Measurements from ENCODE around the gene SMCP.

The SMCP gene

GRCh38 chr1:152917794-152918193, 39.7 kb downstream of the SMCP start:
- peak; percentile 40 for TF ChIP-seq CTCF (IDR thresholded peaks at IDR 0.05; ENCODE audit: insufficient read depth, missing control alignments)
- no peak for DNase-seq (ENCODE audit: insufficient read length, low spot score)
- no peak for FAIRE-seq

- no peak for TF ChIP-seq CTCF (IDR thresholded peaks at IDR 0.05; ENCODE audit: insufficient read depth, missing control alignments)
- DNase-seq (ENCODE audit: insufficient read length, low spot score), result no peak
- no peak for FAIRE-seq
Measured at GRCh38 chr1:152919071-152919470, 40.9 kb downstream of the SMCP start.

GRCh38 chr1:152924191-152924590, 46.1 kb downstream of the SMCP start:
- no peak for FAIRE-seq
- TF ChIP-seq CTCF (IDR thresholded peaks at IDR 0.05; ENCODE audit: insufficient read depth, missing control alignments), result no peak
- DNase-seq (ENCODE audit: insufficient read length, low spot score), result no peak

- DNase-seq (ENCODE audit: insufficient read length, low spot score) (no peak), FAIRE-seq (no peak)
- TF ChIP-seq CTCF (IDR thresholded peaks at IDR 0.05; ENCODE audit: insufficient read depth, missing control alignments), result peak; percentile 31
Measured at GRCh38 chr1:152926091-152926490, 48.0 kb downstream of the SMCP start.

- DNase-seq (ENCODE audit: insufficient read length, low spot score) (no peak), FAIRE-seq (no peak)
- TF ChIP-seq CTCF (IDR thresholded peaks at IDR 0.05; ENCODE audit: insufficient read depth, missing control alignments), result no peak
Measured at GRCh38 chr1:152928671-152929070, 50.5 kb downstream of the SMCP start.

GRCh38 chr1:152932170-152932811, 54.2 kb downstream of the SMCP start:
- FAIRE-seq (no peak), DNase-seq (ENCODE audit: insufficient read length, low spot score) (no peak)
- TF ChIP-seq CTCF (IDR thresholded peaks at IDR 0.05; ENCODE audit: insufficient read depth, missing control alignments), result no peak

GRCh38 chr1:152933196-152933595, 55.1 kb downstream of the SMCP start:
- TF ChIP-seq CTCF (IDR thresholded peaks at IDR 0.05; ENCODE audit: insufficient read depth, missing control alignments), result no peak
- DNase-seq (ENCODE audit: insufficient read length, low spot score) (no peak), FAIRE-seq (no peak)
